T-helper 1 cell treated with Interleukin-12 subunit alpha and Interleukin-12 subunit beta and Interleukin-4 antibody, amounts not matched to agents 30 ng/mL and 1 ng/mL, for 36 hours (primary cell): ENCODE data around the gene TUBGCP5. TPM values are rescaled to one million over a fixed set of nuclear protein-coding genes. Genes with fewer than 3 reads are reported as not detected.

Experiments used
- intact Hi-C: fragments of 100-400 bp; cut with micrococcal nuclease; formaldehyde crosslinking; loops from one replicate; pipeline ENCODE4 v1.15.1; 2024
- total RNA-seq: library from RNA; stranded (reverse); gene quantifications from 2 replicates; pipeline ENCODE4 v1.2.3, GENCODE V29; 2022

TUBGCP5 gene
- total RNA-seq, 1 donor from 2014 or later = 18.8 TPM

DNA sequence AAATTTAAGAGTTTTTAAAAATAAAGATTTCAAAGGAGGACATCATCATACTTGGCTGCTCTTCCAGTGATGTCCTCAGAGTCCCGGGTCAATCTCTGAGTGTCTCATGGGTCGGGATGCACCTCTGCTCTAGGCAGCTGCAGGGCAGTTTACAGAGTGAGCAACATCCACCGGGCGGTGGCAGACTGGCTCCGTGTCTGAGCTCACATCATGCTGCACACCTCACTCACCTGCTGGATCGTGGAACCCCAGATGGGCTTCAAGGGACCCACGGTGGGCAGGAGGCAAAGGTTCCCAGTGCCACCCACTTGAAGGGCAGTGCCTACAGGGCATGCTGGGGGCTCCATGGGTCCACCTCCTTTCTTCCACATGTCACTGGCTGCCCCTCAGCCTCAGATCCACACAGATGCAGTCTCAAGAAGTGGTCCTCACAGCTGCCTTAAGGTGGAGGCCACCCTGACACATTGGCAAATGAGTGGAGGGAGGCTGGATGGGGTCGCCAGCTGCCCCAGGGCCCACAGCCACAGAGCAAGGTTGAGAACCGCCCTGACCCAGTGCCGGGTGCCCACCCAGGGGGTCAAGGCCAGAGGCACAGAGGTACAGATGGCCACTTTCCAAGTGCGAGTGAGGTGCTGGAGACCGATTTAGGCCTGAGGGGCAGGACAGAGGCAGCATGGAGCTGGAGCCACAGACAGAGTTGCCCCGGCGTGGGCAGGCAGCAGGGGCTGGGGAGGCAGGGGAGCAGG lies 84.4 kb downstream of the TUBGCP5 start:
- intact Hi-C loops = no loop called here

- intact Hi-C loops = no loop called here
These were observed 85.0 kb downstream of the TUBGCP5 start for GRCh38 chr15:22954326-22954725.

DNA sequence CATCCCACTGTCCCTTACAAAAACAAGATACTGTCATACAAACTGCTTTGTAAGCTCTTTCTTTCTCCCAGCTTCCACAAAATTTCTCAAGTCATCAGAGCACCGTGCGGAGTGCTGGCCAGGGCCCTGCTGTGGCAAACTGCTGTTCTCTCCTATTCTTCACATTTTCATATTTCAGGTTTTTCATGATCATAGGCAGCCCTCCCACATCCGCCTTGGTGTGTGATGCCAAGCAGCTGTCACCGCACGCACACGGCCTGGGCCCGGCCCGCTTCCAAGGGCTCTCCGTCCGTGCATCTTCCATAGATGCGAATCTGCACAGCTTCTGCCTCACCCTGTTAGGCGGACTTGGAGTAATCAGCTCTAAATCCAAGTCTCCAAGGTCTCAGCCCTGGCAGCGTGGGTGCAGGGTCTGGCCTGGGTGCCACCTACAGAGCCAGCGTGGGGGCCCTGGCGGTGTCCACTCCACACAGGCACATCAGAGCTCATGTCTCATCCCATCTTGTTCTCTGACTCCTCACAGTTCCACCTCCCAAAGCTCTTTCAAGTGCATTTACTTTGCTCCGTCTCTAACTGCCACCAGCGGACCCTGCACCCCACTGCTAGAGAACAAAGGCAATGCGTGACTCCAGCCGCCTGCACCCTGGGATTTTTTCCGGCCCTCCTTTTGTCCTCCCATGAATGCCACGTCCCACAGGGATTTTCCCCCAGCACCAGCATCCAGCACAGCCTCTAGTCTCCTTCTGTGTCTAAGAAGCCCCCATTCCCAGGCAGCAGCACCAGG lies 86.4 kb downstream of the TUBGCP5 start:
- intact Hi-C loops = no loop called here

DNA sequence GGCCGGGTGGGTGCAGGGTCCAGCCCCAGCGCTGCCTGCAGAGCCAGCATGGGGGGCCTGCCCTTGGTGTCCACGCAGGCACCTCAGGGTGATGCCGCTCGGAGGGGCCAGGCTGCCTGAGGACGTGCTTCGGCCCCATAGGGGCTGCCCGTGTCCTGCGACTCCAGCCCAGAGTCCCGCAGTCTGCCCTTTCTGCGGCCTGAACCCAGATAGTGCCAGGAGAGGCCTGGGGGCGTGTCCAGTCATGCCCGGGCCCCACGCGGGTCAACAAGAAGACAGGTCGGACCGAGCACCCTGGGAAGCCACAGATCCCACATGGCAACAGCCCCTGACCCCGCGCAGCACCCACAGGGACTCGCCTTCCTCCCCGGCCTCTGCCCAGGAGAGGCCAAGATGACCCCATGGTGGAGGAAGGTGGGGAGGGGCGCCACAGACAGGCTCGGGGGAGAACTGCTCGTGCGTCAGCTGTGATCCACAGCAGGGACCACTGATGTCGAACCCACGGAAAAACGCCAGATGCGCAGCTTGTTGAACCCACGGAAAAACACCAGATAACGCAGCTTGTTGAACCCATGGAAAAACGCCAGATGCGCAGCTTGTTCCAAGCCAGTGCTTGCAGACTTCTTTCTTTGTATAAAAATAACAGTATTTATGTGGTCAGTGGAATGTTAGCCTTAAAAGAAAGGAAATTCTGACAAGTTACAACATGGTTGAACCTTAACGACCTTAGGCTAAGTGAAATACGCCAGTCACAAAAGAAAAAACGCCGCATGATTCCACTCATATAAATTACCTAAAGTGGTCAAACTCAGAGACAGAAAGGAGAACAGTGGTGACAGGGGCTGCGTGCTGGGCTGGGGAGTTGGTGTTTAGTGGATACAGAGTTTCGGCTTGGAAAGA lies 87.7 kb downstream of the TUBGCP5 start:
- intact Hi-C loops = no loop called here

DNA sequence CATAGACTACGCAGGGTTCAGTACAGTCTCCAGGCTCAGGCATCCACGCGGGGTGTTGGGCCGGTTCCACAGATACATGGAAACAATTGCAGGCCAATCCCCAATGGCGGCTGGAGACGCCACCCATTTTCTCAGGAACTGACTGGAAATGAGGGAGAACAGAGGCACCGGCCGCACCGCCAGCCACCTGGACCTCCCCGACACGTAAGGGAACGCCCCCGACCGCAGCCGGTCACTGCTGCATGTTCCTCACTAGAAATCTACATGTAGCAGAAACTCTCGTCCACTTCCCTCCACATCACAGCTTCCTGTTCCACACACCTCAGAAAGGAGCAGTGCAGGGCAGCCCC lies 88.4 kb downstream of the TUBGCP5 start:
- intact Hi-C loops = no loop called here

DNA sequence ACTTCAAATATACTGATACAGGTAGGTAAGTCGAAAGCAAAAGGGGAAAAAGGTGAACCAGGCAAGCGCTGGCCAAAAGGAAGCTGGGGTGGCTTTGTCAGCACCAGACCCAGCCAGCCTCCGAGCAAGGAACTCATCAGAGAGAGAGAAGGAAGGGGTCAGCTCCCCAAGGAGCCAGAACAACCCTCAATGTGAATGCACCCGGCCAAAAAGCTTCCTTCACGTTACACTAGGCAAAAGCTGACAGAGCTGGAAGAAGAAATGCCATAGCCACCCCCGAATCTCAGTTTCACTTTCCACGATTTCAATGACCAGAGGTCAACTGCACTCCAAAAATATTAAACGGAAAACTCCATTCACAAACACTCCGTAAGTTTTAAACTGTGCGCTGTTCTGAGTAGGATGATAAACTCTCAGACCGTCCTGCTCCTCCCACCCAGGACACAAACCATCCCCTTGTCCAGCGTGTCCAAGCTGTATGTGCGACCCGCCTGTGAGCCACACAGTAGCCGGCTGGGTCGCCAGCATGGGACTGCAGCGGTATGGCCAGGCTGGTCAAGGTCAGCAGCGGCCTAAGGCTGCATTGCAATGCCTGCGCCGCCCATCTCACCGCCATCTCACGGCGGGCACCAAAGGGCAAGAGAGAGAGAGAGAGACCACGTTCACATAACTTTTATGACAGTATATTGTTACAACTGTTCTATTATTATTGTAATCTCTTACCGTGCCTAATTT lies 88.9 kb downstream of the TUBGCP5 start:
- intact Hi-C loops = no loop called here

Other genes starting within 250 kb of the TUBGCP5 start
- gene NIPA2, start 200.9 kb downstream of the TUBGCP5 start, total RNA-seq = 50.4 and 51.0 TPM in 2 replicates
- 40.6 and 41.4 TPM in 2 replicates for gene CYFIP1, start 59.2 kb downstream of the TUBGCP5 start, total RNA-seq
- not detected in 2 replicates for gene GOLGA6L1, start 97.3 kb upstream of the TUBGCP5 start, total RNA-seq